ENCODE measurements around the gene PSMD2. TPM values are rescaled to one million over a fixed set of nuclear protein-coding genes. Genes with fewer than 3 reads are reported as not detected.

Gene PSMD2
- total and polyA plus RNA-seq, 2 of the 8 experiments (the other 6 are each of a cell fraction or from before 2014, with no cell fraction given) = 350 to 363 TPM

- no peaks in the 10 kb centered on the region; the same call in 1 of the 2 replicates for H3K79me1 ChIP-seq (ENCODE audit: low read depth, low read length)
- no peak overlapping the region for H2BK12ac ChIP-seq (ENCODE audit: low read depth, low read length)
- POLR2A ChIA-PET (ENCODE audit: partially characterized antibody) = interaction anchor here (0.6 to 1.2 kb wide), 3 partner anchors 12 to 159 kb away, joined by 3 to 4 read pairs (median 3); no protein-coding TSS in a partner anchor
- peaks cover 0 to 5% of the 10 kb centered on the region in 2 experiments for H4K20me1 ChIP-seq (replicated peaks in 1 of 2; ENCODE audit: control insufficient read depth in 1 of 2, insufficient read depth in 2 of 2, low read length in 2 of 2)
- H3K23ac ChIP-seq (ENCODE audit: insufficient read length) = no peak overlapping the region
- no peak overlapping the region for H2AK5ac ChIP-seq (ENCODE audit: low read depth, low read length)
- H3K56ac ChIP-seq (replicated peaks; ENCODE audit: insufficient read length, low read depth, low read length) = no peak overlapping the region
- peaks cover 0 to 7% (median 3%) of the 10 kb centered on the region in 4 experiments; a peak in 5 of 7 replicates for H3K4me1 ChIP-seq (replicated peaks in 1 of 4; ENCODE audit: control insufficient read depth in 3 of 4, insufficient read depth in 4 of 4, low read length in 3 of 4)
- CTCF ChIA-PET (ENCODE audit: partially characterized antibody) = interaction anchor here (0.9 to 1.2 kb wide), 2 partner anchors 45 to 375 kb away, joined by 3 read pairs; no protein-coding TSS in a partner anchor
- H3K4ac ChIP-seq (replicated peaks; ENCODE audit: insufficient read length, low read depth, low read length) = no peak overlapping the region
- H3K9me3 ChIP-seq (ENCODE audit: insufficient read depth in 2 of 2, low read depth in 1 of 2, low read length in 1 of 2) = peaks cover 0 to 3% of the 10 kb centered on the region in 2 experiments; a peak in 1 of 4 replicates
- H3K18ac ChIP-seq (ENCODE audit: extremely low read depth, low read length) = no peak overlapping the region
- no peak overlapping the region for H2BK20ac ChIP-seq (ENCODE audit: low read length)
- no peak overlapping the region for H3K4me3 ChIP-seq (ENCODE audit: extremely low read depth in 1 of 4, insufficient read depth in 2 of 4, low read depth in 3 of 4, low read length in 4 of 4)
- H3K9ac ChIP-seq (replicated peaks in 1 of 4; ENCODE audit: extremely low read depth in 1 of 4, low read depth in 3 of 4, low read length in 3 of 4) = no peak overlapping the region
- H3K79me2 ChIP-seq (ENCODE audit: control insufficient read depth in 1 of 2, insufficient read depth in 2 of 2, low read length in 2 of 2) = no peaks in the 10 kb centered on the region
- H2BK120ac ChIP-seq (replicated peaks; ENCODE audit: low read depth, low read length) = no peak overlapping the region
- H4K8ac ChIP-seq (ENCODE audit: extremely low read depth, insufficient read depth, low read length) = no peak overlapping the region
- peaks cover 9% of the 10 kb centered on the region for H3K23me2 ChIP-seq (ENCODE audit: low read depth, low read length)
- no CpG with 5 or more reads among the region's 1 CpG for WGBS, 2 experiments (ENCODE audit: extremely low coverage in 1 of 2, insufficient coverage in 1 of 2, insufficient read length in 1 of 2, insufficient replicate concordance in 2 of 2, low coverage in 1 of 2, low lambda C conversion rate in 2 of 2, missing lambda C conversion rate in 1 of 2)
- H4K91ac ChIP-seq (replicated peaks; ENCODE audit: insufficient read length, low read length) = no peak overlapping the region
- no peak overlapping the region for H3K27ac ChIP-seq (ENCODE audit: low read depth, low read length)
- DNase-seq (ENCODE audit: low read depth in 1 of 2, low spot score in 2 of 2) (no peak), FAIRE-seq (no peak)
- no peak overlapping the region for H3K4me2 ChIP-seq (ENCODE audit: insufficient read depth in 1 of 2, low read depth in 2 of 2, low read length in 2 of 2)
- no peak overlapping the region for H2AFZ ChIP-seq (ENCODE audit: low read length)
- H3K27me3 ChIP-seq (replicated peaks in 1 of 4; ENCODE audit: control insufficient read depth in 3 of 4, extremely low read depth in 1 of 4, insufficient read depth in 3 of 4, low read length in 3 of 4) = peaks cover 8 to 25% (median 23%) of the 10 kb centered on the region in 4 experiments
- no peak overlapping the region for H3K14ac ChIP-seq (ENCODE audit: insufficient read length)
- no peaks in the 10 kb centered on the region for H3K36me3 ChIP-seq (ENCODE audit: control insufficient read depth in 2 of 4, insufficient read depth in 4 of 4, low read length in 3 of 4)
- no peak overlapping the region for H2BK5ac ChIP-seq (ENCODE audit: low read depth, low read length)
- no peak overlapping the region for H2BK15ac ChIP-seq (ENCODE audit: low read length)
- no peak overlapping the region for H4K5ac ChIP-seq (ENCODE audit: insufficient read length, low read depth, low read length)
- TF ChIP-seq USF2 (IDR thresholded peaks at IDR 0.05; ENCODE audit: low read length) = no peak
- TF ChIP-seq ASH2L (IDR thresholded peaks at IDR 0.05; ENCODE audit: low read length) = no peak
- TF ChIP-seq JUN (IDR thresholded peaks at IDR 0.05; ENCODE audit: low read depth, low read length) = no peak
- no peak for TF ChIP-seq GTF2F1 (IDR thresholded peaks at IDR 0.05; ENCODE audit: borderline replicate concordance, low read depth, low read length)
- TF ChIP-seq CHD2 (IDR thresholded peaks at IDR 0.05; ENCODE audit: low read length) = no peak
- no peak for TF ChIP-seq HDAC6 (IDR thresholded peaks at IDR 0.05; ENCODE audit: low read depth, low read length)
- TF ChIP-seq NRF1 (IDR thresholded peaks at IDR 0.05; ENCODE audit: low read depth, low read length) = no peak
- no peak for TF ChIP-seq RAD21 (IDR thresholded peaks at IDR 0.05 in 1 of 2, conservative IDR thresholded peaks at IDR 0.05 in 1 of 2; ENCODE audit: low read depth in 2 of 2, low read length in 2 of 2)
- no peak for TF ChIP-seq CTCF (IDR thresholded peaks at IDR 0.05; ENCODE audit: control extremely low read depth in 1 of 3, insufficient read depth in 1 of 3, low read depth in 1 of 3, low read length in 3 of 3)
- TF ChIP-seq SP1 (IDR thresholded peaks at IDR 0.05; ENCODE audit: low read depth, low read length) = no peak
Observed at GRCh38 chr3:184272269-184272668, 26.8 kb upstream of the PSMD2 start.

All from H1 (cell line).